Heart left ventricle (tissue), 16 donors: ENCODE measurements around the gene KIRREL1. TPM values are rescaled to one million over a fixed set of nuclear protein-coding genes. Genes with fewer than 3 reads are reported as not detected.

Experiments used
- ATAC-seq, 4 donors: fragments of 200-7000 bp; cut with Tn5 transposase; one replicate each; pipeline ENCODE4 v1.9.1; 2020 to 2022; ENCODE audit warnings: moderate library complexity in 4 of 4, mild to moderate bottlenecking in 3 of 4, moderate number of reproducible peaks in 1 of 4
- DNase-seq, 5 donors: peaks; one replicate each; pipeline ENCODE4 v3.0.0-alpha.2; 2020
- H3K27ac ChIP-seq, 12 donors: fragments of 200-600 bp; sonication (generic) in 4 of 12; one replicate each; pipeline versions ENCODE4 v1.5.0 to v1.8.0; 2016 to 2022; ENCODE audit warnings: mild to moderate bottlenecking in 2 of 12
- H3K27me3 ChIP-seq, 9 donors: fragments of 200-600 bp; sonication (generic) in 2 of 9; one replicate each; pipeline versions ENCODE4 v1.5.1 to v1.8.0; 2016 to 2022; ENCODE audit warnings: mild to moderate bottlenecking in 3 of 9
- H3K36me3 ChIP-seq, 9 donors: fragments of 200-600 bp; sonication (generic) in 2 of 9; one replicate each; pipeline versions ENCODE4 v1.5.0 to v1.8.0; 2018 to 2022; ENCODE audit warnings: mild to moderate bottlenecking in 2 of 9
- H3K4me1 ChIP-seq, 12 donors: fragments of 200-600 bp; sonication (generic) in 4 of 12; one replicate each; pipeline versions ENCODE4 v1.5.0 to v1.8.0; 2016 to 2022; ENCODE audit warnings: mild to moderate bottlenecking in 3 of 12
- H3K4me3 ChIP-seq, 12 donors: fragments of 200-600 bp; sonication (generic) in 4 of 12; one replicate each; pipeline versions ENCODE4 v1.5.0 to v1.8.0; 2017 to 2022; ENCODE audit warnings: mild to moderate bottlenecking in 9 of 12, moderate library complexity in 4 of 12
- H3K9me3 ChIP-seq, 12 donors: fragments of 200-600 bp; sonication (generic) in 4 of 12; one replicate each; pipeline versions ENCODE4 v1.5.0 to v1.8.0; 2016 to 2022; ENCODE audit warnings: mild to moderate bottlenecking in 1 of 12
- CTCF ChIP-seq, 12 donors: fragments of 200-600 bp; sonication (generic) in 4 of 12; IDR thresholded peaks; one replicate each; pipeline versions ENCODE4 v1.5.0 to v1.8.0; 2018 to 2022; ENCODE audit warnings: antibody characterized with exemption in 12 of 12, mild to moderate bottlenecking in 5 of 12
- POLR2A ChIP-seq, 2 donors: fragments of 450-650 bp; IDR thresholded peaks; one replicate each; pipeline ENCODE4 v1.6.1; 2017; ENCODE audit warnings: antibody characterized with exemption in 2 of 2, mild to moderate bottlenecking in 2 of 2, moderate library complexity in 2 of 2
- WGBS, 4 donors: extraction: QIAGEN DNeasy Blood & Tissue Kit in 2 of 4; methylation state at CpG; one replicate each; pipeline versions ENCODE4 v1.1.5 to v1.1.7; 2013 to 2018; 5-methylcytosine and 5-hydroxymethylcytosine counted together
- intact Hi-C, 10 donors: fragments of 100-400 bp; cut with DNase I; formaldehyde crosslinking; loops; one replicate each; pipeline versions ENCODE4 v1.11.1 to v1.14.2; 2022
- polyA plus RNA-seq, 2 donors: library from polyadenylated mRNA; stranded (reverse); fragments of 200-250 nt; gene quantifications; one replicate each; pipeline ENCODE4 v1.2.3, GENCODE V29; 2013
- total RNA-seq, 9 donors: library from RNA; depleted of rRNA in 2 of 9; stranded (reverse); fragments of >200 nt in 2 of 9; fragmentation: NEBNext Ultra II Directional in 3 of 9; extraction: Animal tissue kit (Norgen Biotek cat#: 25700) in 3 of 9; gene quantifications; one replicate each; pipeline versions ENCODE4 v1.1.0 to v1.2.4, GENCODE V29; 2016 to 2023
- donor health status: ischemic (EF 13 %, LVEDD 7.1; RV severe dilation, severe dysfunction).
- donor health status: healthy with polysubstance abuse.
- donor health status: DM: no; HTN: yes; CAD: no.
- donor health status: DM: no; HTN: no; CAD: no.
- donor health status: ischemic (EF 25% LVEDD 6.9; RV normal size, moderate dysfunction).
- donor health status: ischemic (EF 25% LVEDD 5.7; RV mildly dilated, moderate dysfunction).
- donor health status: healthy.
- donor health status: DM: yes; HTN: yes; CAD: no.
- donor health status: ischemic (EF 35%, LVEDD 5.7; RV mildly dilated, moderate dysfunction).
- donor health status: nonischemic (EF 11% LVEDD 7.7; RV severe dilation, severe dysfunction).
- donor health status: DM: yes; HTN: yes; CAD: no.
- donor health status: PGD.
- donor health status: ischemic (EF 29% LVEDD 5.4; RV normal size, mild dysfunction).
- donor health status: nonischemic (EF 23%, LVEDD 6.1; RV moderate dilation, normal function).

Gene KIRREL1
- total and polyA plus RNA-seq, 11 donors = 3.2 to 22.7 (median 8.2) TPM

- H3K4me3 ChIP-seq = no peak overlapping the region
- no peak for TF ChIP-seq POLR2A (IDR thresholded peaks at IDR 0.05)
- TF ChIP-seq CTCF (IDR thresholded peaks at IDR 0.05) = no peak
- H3K36me3 ChIP-seq = no peaks in the 10 kb centered on the region
- peaks cover 0 to 23% (median 0%) of the 10 kb centered on the region in 12 donors for H3K4me1 ChIP-seq
- intact Hi-C loops = loop anchor here in 1 of 10 donors (10.0 kb wide), 1 partner anchor 371 kb away; no protein-coding TSS in a partner anchor
- DNase-seq = no peak
- H3K9me3 ChIP-seq = no peaks in the 10 kb centered on the region
- peak in 1 of 4 donors; percentile 51 for ATAC-seq
- H3K27me3 ChIP-seq = peaks cover 0 to 17% (median 0%) of the 10 kb centered on the region in 9 donors
- peak overlapping the region in 1 of 12 donors; percentile 58 for H3K27ac ChIP-seq
- WGBS, 4 donors = 77 to 89% (median 89%) methylated on average over 6 of the region's 6 CpGs
Observed at GRCh38 chr1:157955857-157956256, 37.6 kb upstream of the KIRREL1 start.

- ATAC-seq (no peak), DNase-seq (no peak)
- Histone ChIP-seq H3K4me3 (no peak overlapping the region), H3K4me1 (peaks cover 0 to 23% (median 0%) of the 10 kb centered on the region in 12 donors), H3K36me3 (no peaks in the 10 kb centered on the region), H3K27ac (no peak overlapping the region), H3K27me3 (peaks cover 0 to 26% (median 0%) of the 10 kb centered on the region in 9 donors), H3K9me3 (no peaks in the 10 kb centered on the region)
- no peak for TF ChIP-seq CTCF (IDR thresholded peaks at IDR 0.05)
- no peak for TF ChIP-seq POLR2A (IDR thresholded peaks at IDR 0.05)
- WGBS, 4 donors = 52 to 70% (median 64%) methylated on average over 2 of the region's 2 CpGs
- intact Hi-C loops = loop anchor here in 1 of 10 donors (10.0 kb wide), 1 partner anchor 372 kb away; no protein-coding TSS in a partner anchor
Observed at GRCh38 chr1:157956732-157957131, 36.7 kb upstream of the KIRREL1 start.

GRCh38 chr1:157958263-157958662 lies 35.2 kb upstream of the KIRREL1 start:
- intact Hi-C loops = loop anchor here in 1 of 10 donors (10.0 kb wide), 1 partner anchor 373 kb away; no protein-coding TSS in a partner anchor
- Histone ChIP-seq H3K36me3 (no peaks in the 10 kb centered on the region), H3K27ac (no peak overlapping the region), H3K4me1 (peaks cover 0 to 14% (median 0%) of the 10 kb centered on the region in 12 donors), H3K9me3 (no peaks in the 10 kb centered on the region), H3K27me3 (peaks cover 0 to 39% (median 0%) of the 10 kb centered on the region in 9 donors), H3K4me3 (no peak overlapping the region)
- TF ChIP-seq CTCF (IDR thresholded peaks at IDR 0.05) (no peak), POLR2A (IDR thresholded peaks at IDR 0.05) (no peak)
- DNase-seq (no peak), ATAC-seq (no peak)
- 34 to 80% (median 70%) methylated on average over 3 of the region's 3 CpGs for WGBS, 4 donors

GRCh38 chr1:157959750-157960149 lies 33.7 kb upstream of the KIRREL1 start:
- WGBS, 4 donors = 86 to 92% (median 90%) methylated on average over 5 of the region's 5 CpGs
- no peak for ATAC-seq
- intact Hi-C loops = loop anchor here in 7 of 10 donors (5.0 to 10.0 kb wide), 7 partner anchors 168 to 1115 kb away; partner anchors contain the start of gene AIM2 (in 1 of the 7)
- peaks cover 0 to 41% (median 0%) of the 10 kb centered on the region in 9 donors for H3K27me3 ChIP-seq
- H3K27ac ChIP-seq = no peak overlapping the region
- no peaks in the 10 kb centered on the region for H3K36me3 ChIP-seq
- DNase-seq = no peak
- H3K4me1 ChIP-seq = peaks cover 0 to 12% (median 0%) of the 10 kb centered on the region in 12 donors
- no peaks in the 10 kb centered on the region for H3K9me3 ChIP-seq
- no peak overlapping the region for H3K4me3 ChIP-seq
- no peak for TF ChIP-seq CTCF (IDR thresholded peaks at IDR 0.05)
- no peak for TF ChIP-seq POLR2A (IDR thresholded peaks at IDR 0.05)
